Gastrocnemius medialis (tissue), 4 donors: Measurements from ENCODE around the gene ACBD6. TPM values are rescaled to one million over a fixed set of nuclear protein-coding genes. Genes with fewer than 3 reads are reported as not detected.

Experiments
- ATAC-seq, 2 donors: fragments of 150-250 bp; one replicate each; pipeline ENCODE4 v1.9.1; 2016
- DNase-seq, 2 donors: peaks; one replicate each; pipeline ENCODE4 v3.0.0-alpha.2; 2019
- H3K27ac ChIP-seq, 4 donors: fragments of 200-600 bp; sonication (generic); 1 replicate in 1 of 4; 2 replicates in 3 of 4; pipeline ENCODE4 v1.5.1; 2016 to 2018; ENCODE audit warnings: mild to moderate bottlenecking in 2 of 4, moderate library complexity in 1 of 4
- H3K27me3 ChIP-seq, 3 donors: fragments of 200-600 bp; sonication (generic) in 2 of 3; 1 replicate in 1 of 3; 2 replicates in 2 of 3; pipeline versions ENCODE4 v1.5.1 to v1.6.0; 2016 to 2019; ENCODE audit warnings: mild to moderate bottlenecking in 1 of 3, moderate library complexity in 1 of 3
- H3K36me3 ChIP-seq, 2 donors: fragments of 200-600 bp; sonication (generic) in 1 of 2; one replicate each; pipeline ENCODE4 v1.5.1; 2017 to 2018
- H3K4me1 ChIP-seq, 2 donors: fragments of 200-600 bp; sonication (generic) in 1 of 2; one replicate each; pipeline ENCODE4 v1.5.1; 2016 to 2017; ENCODE audit warnings: mild to moderate bottlenecking in 2 of 2
- H3K4me3 ChIP-seq, 4 donors: fragments of 200-600 bp; sonication (generic) in 3 of 4; 1 replicate in 1 of 4; 2 replicates in 3 of 4; pipeline ENCODE4 v1.5.1; 2016 to 2019; ENCODE audit warnings: mild to moderate bottlenecking in 2 of 4
- H3K9me3 ChIP-seq, 3 donors: fragments of 200-600 bp; sonication (generic) in 2 of 3; 1 replicate in 1 of 3; 2 replicates in 2 of 3; pipeline ENCODE4 v1.5.1; 2016 to 2019
- CTCF ChIP-seq, 5 experiments: fragments of 450-650 bp in 3 of 5; fragments of 200-600 bp in 2 of 5; sonication (generic) in 2 of 5; IDR thresholded peaks in 4 of 5; conservative IDR thresholded peaks in 1 of 5; 1 replicate in 4 of 5; 2 replicates in 1 of 5; pipeline ENCODE4 v1.5.1; 2016 to 2019; ENCODE audit warnings: antibody characterized with exemption in 5 of 5, mild to moderate bottlenecking in 3 of 5, moderate library complexity in 3 of 5
- POLR2A ChIP-seq, 2 donors: fragments of 450-650 bp; IDR thresholded peaks; one replicate each; pipeline ENCODE4 v1.6.1; 2017; ENCODE audit warnings: antibody characterized with exemption in 2 of 2, mild to moderate bottlenecking in 2 of 2, moderate library complexity in 2 of 2
- in situ Hi-C, 4 donors: fragments of 200-750 bp; cut with MboI; loops; one replicate each; pipeline versions ENCODE4 v1.15.0 to v1.8.0; 2017; ENCODE audit warnings: low sequenced_read_pairs in 4 of 4
- intact Hi-C: fragments of 100-400 bp; cut with DNase I; formaldehyde crosslinking; loops from one replicate; pipeline ENCODE4 v1.15.1; 2023; ENCODE audit warnings: low total_unique reads
- total RNA-seq, 4 donors: library from RNA; depleted of rRNA; stranded (reverse); fragments of >200 nt; gene quantifications; one replicate each; pipeline versions ENCODE4 v1.1.0 to v1.2.3, GENCODE V29; 2016

The ACBD6 gene
- total RNA-seq, 4 donors from 2014 or later = 15.0 to 27.4 (median 19.1) TPM

GRCh38 chr1:180310095-180310494 is 192.3 kb downstream of the ACBD6 start:
- Histone ChIP-seq H3K36me3 (no peaks in the 10 kb centered on the region), H3K4me1 (no peaks in the 10 kb centered on the region), H3K4me3 (no peak overlapping the region), H3K27ac (no peak overlapping the region), H3K9me3 (no peaks in the 10 kb centered on the region), H3K27me3 (no peaks in the 10 kb centered on the region)
- no peak for DNase-seq
- no peak for TF ChIP-seq POLR2A (IDR thresholded peaks at IDR 0.05)
- no peak for TF ChIP-seq CTCF (IDR thresholded peaks at IDR 0.05 in 4 of 5, conservative IDR thresholded peaks at IDR 0.05 in 1 of 5)
- in situ Hi-C loops (no loop called here), intact Hi-C loops (no loop called here)
- ATAC-seq = no peak

- intact Hi-C loops = no loop called here
- no peak for ATAC-seq
Observed at GRCh38 chr1:180309338-180309737, 193.0 kb downstream of the ACBD6 start.

GRCh38 chr1:180301135-180301742 is 201.1 kb downstream of the ACBD6 start:
- H3K4me1 ChIP-seq = no peaks in the 10 kb centered on the region
- no peaks in the 10 kb centered on the region for H3K27me3 ChIP-seq
- H3K27ac ChIP-seq = no peak overlapping the region
- no peak overlapping the region for H3K4me3 ChIP-seq
- ATAC-seq (no peak), DNase-seq (no peak)
- in situ Hi-C loops (no loop called here), intact Hi-C loops (no loop called here)
- TF ChIP-seq POLR2A (IDR thresholded peaks at IDR 0.05) (no peak), CTCF (IDR thresholded peaks at IDR 0.05 in 4 of 5, conservative IDR thresholded peaks at IDR 0.05 in 1 of 5) (no peak)
- H3K9me3 ChIP-seq = no peaks in the 10 kb centered on the region
- H3K36me3 ChIP-seq = no peaks in the 10 kb centered on the region

More at GRCh38 chr1:180309338-180309737, 193.0 kb downstream of the ACBD6 start:
- H3K27ac ChIP-seq = no peak overlapping the region
- no peaks in the 10 kb centered on the region for H3K27me3 ChIP-seq
- H3K9me3 ChIP-seq = no peaks in the 10 kb centered on the region
- no peak for DNase-seq
- in situ Hi-C loops = no loop called here
- no peaks in the 10 kb centered on the region for H3K4me1 ChIP-seq
- no peak for TF ChIP-seq CTCF (IDR thresholded peaks at IDR 0.05 in 4 of 5, conservative IDR thresholded peaks at IDR 0.05 in 1 of 5)
- no peak for TF ChIP-seq POLR2A (IDR thresholded peaks at IDR 0.05)
- H3K36me3 ChIP-seq = no peaks in the 10 kb centered on the region
- no peak overlapping the region for H3K4me3 ChIP-seq

GRCh38 chr1:180299479-180300221 is 202.7 kb downstream of the ACBD6 start:
- TF ChIP-seq POLR2A (IDR thresholded peaks at IDR 0.05) (no peak), CTCF (IDR thresholded peaks at IDR 0.05 in 4 of 5, conservative IDR thresholded peaks at IDR 0.05 in 1 of 5) (no peak)
- in situ Hi-C loops (no loop called here), intact Hi-C loops (no loop called here)
- H3K27me3 ChIP-seq = no peaks in the 10 kb centered on the region
- no peak overlapping the region for H3K27ac ChIP-seq
- no peak overlapping the region for H3K4me3 ChIP-seq
- DNase-seq (no peak), ATAC-seq (no peak)
- no peaks in the 10 kb centered on the region for H3K9me3 ChIP-seq
- no peaks in the 10 kb centered on the region for H3K4me1 ChIP-seq
- no peaks in the 10 kb centered on the region for H3K36me3 ChIP-seq
